ENCODE data around the gene SEC61G. TPM values are rescaled to one million over a fixed set of nuclear protein-coding genes. Genes with fewer than 3 reads are reported as not detected.

The SEC61G gene
- total and polyA plus RNA-seq, 2 donors (not counting 1 experiment from before 2014, with no cell fraction given) = 23.6 to 60.9 TPM

DNA sequence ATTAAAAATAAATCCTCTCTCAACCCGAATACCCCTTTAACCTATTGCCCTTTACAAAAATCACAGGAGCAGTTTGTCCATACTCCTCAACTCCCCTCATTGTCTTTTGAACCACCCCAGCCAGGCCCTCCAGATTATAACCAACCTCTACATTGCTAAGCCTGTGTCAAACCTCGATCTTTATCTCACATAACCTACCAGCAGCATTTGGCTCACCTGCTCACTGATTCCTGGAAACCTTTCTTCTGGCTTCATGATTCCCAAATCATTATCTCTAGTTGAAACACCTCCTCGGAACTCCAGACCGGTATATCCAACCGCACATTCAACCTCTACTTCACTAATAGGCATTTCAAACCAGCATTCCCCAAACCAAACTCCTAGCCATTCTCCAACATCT, 11.8 kb downstream of the SEC61G start:
- Mint-ChIP-seq H3K27ac (no peak overlapping the region), H3K4me1 (no peaks in the 10 kb centered on the region), H3K27me3 (no peaks in the 10 kb centered on the region), H3K4me3 (no peak overlapping the region), H3K9me3 (ENCODE audit: insufficient read depth) (no peaks in the 10 kb centered on the region)
- Histone ChIP-seq H3K27me3 (replicated peaks in 1 of 4; ENCODE audit: control extremely low read depth in 1 of 4, control insufficient read depth in 3 of 4, insufficient read depth in 4 of 4, low read length in 3 of 4) (no peaks in the 10 kb centered on the region), H3K79me2 (ENCODE audit: control insufficient read depth, insufficient read depth, low read length) (no peaks in the 10 kb centered on the region), H3K9ac (ENCODE audit: low read length) (no peak overlapping the region), H2AFZ (ENCODE audit: insufficient read depth, low read depth, low read length, poor library complexity, severe bottlenecking) (no peak overlapping the region), H3K4me1 (ENCODE audit: control insufficient read depth in 2 of 2, insufficient read depth in 2 of 2, low read length in 2 of 2) (no peaks in the 10 kb centered on the region), H3K9me3 (ENCODE audit: control extremely low read depth in 1 of 3, control insufficient read depth in 2 of 3, insufficient read depth in 1 of 3, low read length in 2 of 3) (no peaks in the 10 kb centered on the region), H3K27ac (ENCODE audit: low read length in 2 of 2) (no peak overlapping the region), H3K4me3 (ENCODE audit: control extremely low read depth in 1 of 5, extremely low read depth in 1 of 5, insufficient read depth in 1 of 5, low read depth in 2 of 5, low read length in 4 of 5) (no peak overlapping the region), H3K4me2 (replicated peaks; ENCODE audit: low read depth, low read length, poor library complexity, severe bottlenecking) (no peak overlapping the region), H4K20me1 (ENCODE audit: control insufficient read depth, insufficient read depth, low read length, poor library complexity, severe bottlenecking) (no peaks in the 10 kb centered on the region), H3K36me3 (replicated peaks in 1 of 2; ENCODE audit: control extremely low read depth in 1 of 2, control insufficient read depth in 1 of 2, extremely low read depth in 1 of 2, insufficient read depth in 2 of 2, low read length in 1 of 2) (peaks cover 3 to 40% of the 10 kb centered on the region in 2 experiments)
- intact Hi-C loops (cut with micrococcal nuclease) = no loop called here
- DNase-seq = no peak
- 100% methylated on average over 5 of the region's 5 CpGs for WGBS (ENCODE audit: insufficient coverage)
- TF ChIP-seq, protein P1, sequence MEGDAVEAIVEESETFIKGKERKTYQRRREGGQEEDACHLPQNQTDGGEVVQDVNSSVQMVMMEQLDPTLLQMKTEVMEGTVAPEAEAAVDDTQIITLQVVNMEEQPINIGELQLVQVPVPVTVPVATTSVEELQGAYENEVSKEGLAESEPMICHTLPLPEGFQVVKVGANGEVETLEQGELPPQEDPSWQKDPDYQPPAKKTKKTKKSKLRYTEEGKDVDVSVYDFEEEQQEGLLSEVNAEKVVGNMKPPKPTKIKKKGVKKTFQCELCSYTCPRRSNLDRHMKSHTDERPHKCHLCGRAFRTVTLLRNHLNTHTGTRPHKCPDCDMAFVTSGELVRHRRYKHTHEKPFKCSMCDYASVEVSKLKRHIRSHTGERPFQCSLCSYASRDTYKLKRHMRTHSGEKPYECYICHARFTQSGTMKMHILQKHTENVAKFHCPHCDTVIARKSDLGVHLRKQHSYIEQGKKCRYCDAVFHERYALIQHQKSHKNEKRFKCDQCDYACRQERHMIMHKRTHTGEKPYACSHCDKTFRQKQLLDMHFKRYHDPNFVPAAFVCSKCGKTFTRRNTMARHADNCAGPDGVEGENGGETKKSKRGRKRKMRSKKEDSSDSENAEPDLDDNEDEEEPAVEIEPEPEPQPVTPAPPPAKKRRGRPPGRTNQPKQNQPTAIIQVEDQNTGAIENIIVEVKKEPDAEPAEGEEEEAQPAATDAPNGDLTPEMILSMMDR (IDR thresholded peaks at IDR 0.05) = no peak
- no peak for TF ChIP-seq EZH2 (IDR thresholded peaks at IDR 0.05; ENCODE audit: borderline replicate concordance, insufficient read depth, low read depth, low read length, poor library complexity, severe bottlenecking)
- CTCF ChIA-PET = no interaction called here
- ATAC-seq (ENCODE audit: low read depth) = no peak
- POLR2A ChIA-PET = no interaction called here

DNA sequence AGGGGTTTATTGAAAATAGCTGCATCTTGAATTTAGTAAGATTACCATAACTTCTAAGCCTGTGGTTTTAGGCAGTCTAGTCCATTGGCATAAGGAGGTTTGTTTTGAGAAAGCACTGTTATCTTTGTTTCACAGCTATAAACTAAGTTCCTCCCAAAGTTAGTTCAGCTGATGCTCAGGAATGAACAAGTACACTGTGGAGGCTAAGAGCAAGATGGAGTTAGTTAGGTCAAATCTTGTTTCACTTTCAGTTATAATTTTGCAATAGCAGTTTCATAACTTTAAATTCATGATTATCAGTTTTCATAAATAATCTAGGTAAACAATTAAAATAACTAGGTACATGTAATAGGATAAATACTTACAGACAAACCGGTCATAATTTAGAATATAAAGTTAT, 15.4 kb downstream of the SEC61G start:
- CTCF ChIA-PET = no interaction called here
- no peak overlapping the region for H3K27ac Mint-ChIP-seq
- H3K4me2 ChIP-seq (replicated peaks; ENCODE audit: low read depth, low read length, poor library complexity, severe bottlenecking) = no peak overlapping the region
- no peaks in the 10 kb centered on the region for H3K27me3 ChIP-seq (replicated peaks in 1 of 4; ENCODE audit: control extremely low read depth in 1 of 4, control insufficient read depth in 3 of 4, insufficient read depth in 4 of 4, low read length in 3 of 4)
- H3K27me3 Mint-ChIP-seq = no peaks in the 10 kb centered on the region
- H3K27ac ChIP-seq (ENCODE audit: low read length in 2 of 2) = no peak overlapping the region
- DNase-seq (no peak), ATAC-seq (ENCODE audit: low read depth) (no peak)
- intact Hi-C loops (cut with micrococcal nuclease) = no loop called here
- no peaks in the 10 kb centered on the region for H4K20me1 ChIP-seq (ENCODE audit: control insufficient read depth, insufficient read depth, low read length, poor library complexity, severe bottlenecking)
- no peaks in the 10 kb centered on the region for H3K9me3 ChIP-seq (ENCODE audit: control extremely low read depth in 1 of 3, control insufficient read depth in 2 of 3, insufficient read depth in 1 of 3, low read length in 2 of 3)
- H3K9me3 Mint-ChIP-seq (ENCODE audit: insufficient read depth) = no peaks in the 10 kb centered on the region
- peaks cover 0 to 8% of the 10 kb centered on the region in 2 experiments for H3K36me3 ChIP-seq (replicated peaks in 1 of 2; ENCODE audit: control extremely low read depth in 1 of 2, control insufficient read depth in 1 of 2, extremely low read depth in 1 of 2, insufficient read depth in 2 of 2, low read length in 1 of 2)
- no peak overlapping the region for H3K4me3 Mint-ChIP-seq
- WGBS (ENCODE audit: insufficient coverage) = no CpG with 5 or more reads among the region's 1 CpG
- H3K9ac ChIP-seq (ENCODE audit: low read length) = no peak overlapping the region
- H3K4me3 ChIP-seq (ENCODE audit: control extremely low read depth in 1 of 5, extremely low read depth in 1 of 5, insufficient read depth in 1 of 5, low read depth in 2 of 5, low read length in 4 of 5) = no peak overlapping the region
- no peaks in the 10 kb centered on the region for H3K79me2 ChIP-seq (ENCODE audit: control insufficient read depth, insufficient read depth, low read length)
- H3K4me1 ChIP-seq (ENCODE audit: control insufficient read depth in 2 of 2, insufficient read depth in 2 of 2, low read length in 2 of 2) = no peaks in the 10 kb centered on the region
- no peaks in the 10 kb centered on the region for H3K4me1 Mint-ChIP-seq
- TF ChIP-seq, protein P1 (IDR thresholded peaks at IDR 0.05) = no peak
- TF ChIP-seq EZH2 (IDR thresholded peaks at IDR 0.05; ENCODE audit: borderline replicate concordance, insufficient read depth, low read depth, low read length, poor library complexity, severe bottlenecking) = no peak
- H2AFZ ChIP-seq (ENCODE audit: insufficient read depth, low read depth, low read length, poor library complexity, severe bottlenecking) = no peak overlapping the region
- POLR2A ChIA-PET = no interaction called here
